Neural progenitor cell (in vitro differentiated cells): ENCODE data around the gene PSMG4. TPM values are rescaled to one million over a fixed set of nuclear protein-coding genes. Genes with fewer than 3 reads are reported as not detected.

ENCODE experiments used
- DNase-seq: peaks from one replicate; pipeline ENCODE4 v3.0.0-alpha.2; 2016; ENCODE audit warnings: low spot score
- H2AFZ ChIP-seq: fragments of 200-600 bp; sonication (generic); replicated peaks from 2 replicates; pipeline ENCODE4 v1.6.1; 2016; ENCODE audit warnings: antibody characterized with exemption
- H3F3A ChIP-seq: fragments of 200-600 bp; sonication (generic); 2 replicates; pipeline ENCODE4 v1.6.1; 2016; ENCODE audit warnings: antibody characterized with exemption, low read depth
- H3K27ac ChIP-seq: fragments of 200-600 bp; sonication (generic); 2 replicates; pipeline ENCODE4 v1.5.1; 2016; ENCODE audit warnings: mild to moderate bottlenecking
- H3K27me3 ChIP-seq: fragments of 200-600 bp; sonication (generic); 2 replicates; pipeline ENCODE4 v1.6.1; 2016; ENCODE audit warnings: mild to moderate bottlenecking, moderate library complexity
- H3K36me3 ChIP-seq: fragments of 200-600 bp; sonication (generic); 2 replicates; pipeline ENCODE4 v1.5.1; 2016
- H3K4me1 ChIP-seq: fragments of 200-600 bp; sonication (generic); 2 replicates; pipeline ENCODE4 v1.6.1; 2016; ENCODE audit warnings: mixed run types
- H3K4me2 ChIP-seq: fragments of 200-600 bp; sonication (generic); 2 replicates; pipeline ENCODE4 v1.6.1; 2016
- H3K4me3 ChIP-seq: fragments of 200-600 bp; sonication (generic); 2 replicates; pipeline ENCODE4 v1.5.1; 2016
- H3K79me2 ChIP-seq: fragments of 200-600 bp; sonication (generic); 2 replicates; pipeline ENCODE4 v1.6.1; 2016; ENCODE audit warnings: low read depth
- H3K9ac ChIP-seq: fragments of 200-600 bp; sonication (generic); 2 replicates; pipeline ENCODE4 v1.6.1; 2016
- H3K9me3 ChIP-seq: fragments of 200-600 bp; sonication (generic); 2 replicates; pipeline ENCODE4 v1.5.1; 2016; ENCODE audit warnings: low read depth
- H4K20me1 ChIP-seq: fragments of 200-600 bp; sonication (generic); 2 replicates; pipeline ENCODE4 v1.6.1; 2016; ENCODE audit warnings: low read depth
- H3K27ac Mint-ChIP-seq: 3 replicates; pipeline ENCODE4 v1.8.0; 2021; ENCODE audit warnings: mixed read lengths
- H3K27me3 Mint-ChIP-seq: 2 replicates; pipeline ENCODE4 v1.8.0; 2022; ENCODE audit warnings: low read depth, mild to moderate bottlenecking, inconsistent platforms, moderate library complexity, mixed read lengths; ENCODE audit not compliant: insufficient read depth
- H3K36me3 Mint-ChIP-seq: 3 replicates; pipeline ENCODE4 v1.8.0; 2021; ENCODE audit warnings: mixed read lengths
- H3K4me1 Mint-ChIP-seq: 3 replicates; pipeline ENCODE4 v1.8.0; 2021; ENCODE audit warnings: mixed read lengths
- H3K4me3 Mint-ChIP-seq: 3 replicates; pipeline ENCODE4 v1.8.0; 2021; ENCODE audit warnings: mild to moderate bottlenecking, moderate library complexity, mixed read lengths
- H3K9me3 Mint-ChIP-seq: 3 replicates; pipeline ENCODE4 v1.8.0; 2020; ENCODE audit warnings: mixed read lengths
- CTCF ChIP-seq: fragments of 200-600 bp; sonication (generic); IDR thresholded peaks from 2 replicates; pipeline ENCODE4 v1.5.1; 2017; ENCODE audit warnings: antibody characterized with exemption, mild to moderate bottlenecking
- EZH2 ChIP-seq: fragments of 200-600 bp; sonication (generic); IDR thresholded peaks from 2 replicates; pipeline ENCODE4 v1.6.1; 2017; ENCODE audit warnings: antibody characterized with exemption, mild to moderate bottlenecking, moderate library complexity
- EZH2phosphoT487 ChIP-seq: fragments of 200-600 bp; sonication (generic); IDR thresholded peaks from 2 replicates; pipeline ENCODE4 v1.6.1; 2017; ENCODE audit warnings: antibody characterized with exemption
- total RNA-seq: library from RNA; depleted of rRNA; stranded (reverse); fragments of >200 nt; gene quantifications from 2 replicates; pipeline ENCODE4 v1.2.3, GENCODE V29; 2015; ENCODE audit warnings: low replicate concordance

The PSMG4 gene
- total RNA-seq, 1 donor from 2014 or later, result 15.2 TPM

- Mint-ChIP-seq H3K9me3 (no peaks in the 10 kb centered on the region), H3K27ac (peak overlapping the region; percentile 44), H3K36me3 (peaks cover 42% of the 10 kb centered on the region), H3K4me3 (no peak overlapping the region), H3K27me3 (peaks cover 5% of the 10 kb centered on the region), H3K4me1 (peaks cover 5% of the 10 kb centered on the region)
- Histone ChIP-seq H3K9ac (no peak overlapping the region), H3K4me1 (no peaks in the 10 kb centered on the region), H3K4me2 (no peak overlapping the region), H3K9me3 (no peaks in the 10 kb centered on the region), H3K36me3 (no peaks in the 10 kb centered on the region), H2AFZ (no peak overlapping the region), H3K27me3 (no peaks in the 10 kb centered on the region), H3K4me3 (no peak overlapping the region), H3K27ac (no peak overlapping the region), H4K20me1 (peaks cover 3% of the 10 kb centered on the region), H3F3A (peaks cover 16% of the 10 kb centered on the region), H3K79me2 (peaks cover 7% of the 10 kb centered on the region)
- DNase-seq, result no peak
- TF ChIP-seq CTCF, result no peak
- TF ChIP-seq EZH2phosphoT487, result no peak
- TF ChIP-seq EZH2, result no peak
Measured at GRCh38 chr6:3273707-3274521, 15.2 kb downstream of the PSMG4 start.

DNA sequence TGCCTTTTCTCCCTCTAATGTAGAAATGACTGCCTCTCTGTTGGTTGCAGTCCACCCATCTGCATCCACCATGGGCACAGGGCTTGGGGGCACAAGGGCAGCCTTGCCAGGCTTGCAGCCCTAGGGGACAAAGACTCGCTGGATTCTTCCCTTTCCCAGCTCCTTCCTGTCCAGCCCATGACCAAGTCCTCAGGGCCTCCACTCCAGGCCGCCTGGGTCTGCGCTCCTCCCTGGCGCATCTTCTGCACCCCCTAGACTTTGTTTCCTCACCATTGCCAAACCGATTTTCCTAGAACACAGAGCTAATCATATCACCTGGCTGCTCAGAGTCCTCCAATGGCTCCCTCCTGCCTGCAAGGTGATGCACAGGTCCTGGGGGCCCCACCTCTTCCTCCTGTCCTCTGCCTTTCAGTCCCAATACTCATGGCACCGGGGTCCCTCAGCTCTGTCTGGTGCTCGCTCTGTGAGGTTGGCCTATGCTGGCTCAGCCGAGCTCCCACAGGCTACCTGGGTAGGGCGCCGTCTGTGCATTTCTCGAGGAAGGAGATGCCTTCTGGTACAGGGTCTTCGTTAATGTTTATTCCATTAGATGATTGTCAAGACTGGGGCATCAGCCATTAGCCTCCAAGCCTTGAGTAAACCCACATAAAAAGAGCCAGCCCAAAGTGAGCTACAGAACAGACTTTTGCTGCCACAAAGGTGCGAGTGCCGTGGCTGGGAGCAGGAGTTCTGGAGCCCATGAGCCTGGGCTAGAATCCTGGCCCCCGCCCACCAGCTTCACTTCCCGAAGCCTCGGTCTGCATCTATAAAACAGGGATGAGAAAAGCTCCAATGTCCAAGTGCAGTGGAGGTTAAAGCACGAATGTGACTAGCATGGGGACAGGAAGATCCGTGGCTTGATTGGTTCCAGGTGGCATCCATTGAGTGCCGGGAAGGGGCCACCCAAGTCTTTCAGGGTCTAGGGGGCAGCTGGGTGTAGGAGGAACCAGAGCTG is 17.7 kb downstream of the PSMG4 start:
- H3K36me3 Mint-ChIP-seq, result peaks cover 33% of the 10 kb centered on the region
- H3K27ac Mint-ChIP-seq, result no peak overlapping the region
- H2AFZ ChIP-seq, result no peak overlapping the region
- DNase-seq, result no peak
- no peaks in the 10 kb centered on the region for H3K9me3 Mint-ChIP-seq
- no peak overlapping the region for H3K4me3 Mint-ChIP-seq
- peaks cover 8% of the 10 kb centered on the region for H3K4me1 ChIP-seq
- H3K27ac ChIP-seq, result no peak overlapping the region
- no peak overlapping the region for H3K4me2 ChIP-seq
- no peaks in the 10 kb centered on the region for H4K20me1 ChIP-seq
- peaks cover 5% of the 10 kb centered on the region for H3K27me3 Mint-ChIP-seq
- H3K9ac ChIP-seq, result no peak overlapping the region
- peaks cover 20% of the 10 kb centered on the region for H3F3A ChIP-seq
- H3K27me3 ChIP-seq, result no peaks in the 10 kb centered on the region
- H3K36me3 ChIP-seq, result no peaks in the 10 kb centered on the region
- TF ChIP-seq EZH2phosphoT487 (no peak), CTCF (no peak), EZH2 (no peak)
- H3K79me2 ChIP-seq, result no peaks in the 10 kb centered on the region
- peaks cover 23% of the 10 kb centered on the region for H3K4me1 Mint-ChIP-seq
- no peaks in the 10 kb centered on the region for H3K9me3 ChIP-seq
- no peak overlapping the region for H3K4me3 ChIP-seq

GRCh38 chr6:3277251-3277650 is 18.5 kb downstream of the PSMG4 start:
- Histone ChIP-seq H3K9me3 (no peaks in the 10 kb centered on the region), H2AFZ (no peak overlapping the region), H3K27me3 (no peaks in the 10 kb centered on the region), H3K79me2 (no peaks in the 10 kb centered on the region), H4K20me1 (peaks cover 6% of the 10 kb centered on the region), H3F3A (peaks cover 28% of the 10 kb centered on the region), H3K4me1 (peaks cover 16% of the 10 kb centered on the region), H3K4me3 (no peak overlapping the region), H3K9ac (no peak overlapping the region), H3K27ac (no peak overlapping the region), H3K4me2 (no peak overlapping the region), H3K36me3 (no peaks in the 10 kb centered on the region)
- H3K27me3 Mint-ChIP-seq, result peaks cover 3% of the 10 kb centered on the region
- no peak for DNase-seq
- H3K4me3 Mint-ChIP-seq, result no peak overlapping the region
- H3K4me1 Mint-ChIP-seq, result peaks cover 30% of the 10 kb centered on the region
- no peaks in the 10 kb centered on the region for H3K9me3 Mint-ChIP-seq
- H3K36me3 Mint-ChIP-seq, result peaks cover 25% of the 10 kb centered on the region
- H3K27ac Mint-ChIP-seq, result peak overlapping the region; percentile 50
- no peak for TF ChIP-seq CTCF
- TF ChIP-seq EZH2phosphoT487, result no peak
